SKM-1 treated with dmso at 0.1 percent for 144 hours (cell line): ENCODE data around the gene CYP27B1.

ENCODE experiments used
- DNase-seq: peaks from one replicate; lab custom pipeline; 2025; ENCODE audit not compliant: unreplicated experiment; lab: John Stamatoyannopoulos, UW

Gene CYP27B1

DNA sequence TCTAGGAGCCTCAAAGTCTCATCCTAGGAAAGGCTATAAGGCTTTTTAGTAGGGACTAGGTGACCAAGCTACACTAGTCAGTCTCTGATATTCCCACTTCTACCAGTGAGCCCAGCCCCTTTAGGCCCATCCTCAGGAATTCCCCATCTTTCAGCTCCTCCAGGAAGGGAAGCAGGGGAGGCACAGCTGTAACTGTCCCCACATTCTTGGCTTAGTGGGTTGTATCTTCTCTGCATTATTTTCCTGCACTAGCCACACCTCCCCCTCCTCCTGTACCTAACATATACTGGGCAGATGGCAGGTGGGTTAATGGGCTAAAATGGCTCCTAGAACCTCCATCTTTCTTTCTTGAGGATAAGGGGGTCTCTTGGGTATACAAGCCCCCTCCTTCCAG lies 424 bp upstream of the CYP27B1 start:
- DNase-seq = no peak

DNA sequence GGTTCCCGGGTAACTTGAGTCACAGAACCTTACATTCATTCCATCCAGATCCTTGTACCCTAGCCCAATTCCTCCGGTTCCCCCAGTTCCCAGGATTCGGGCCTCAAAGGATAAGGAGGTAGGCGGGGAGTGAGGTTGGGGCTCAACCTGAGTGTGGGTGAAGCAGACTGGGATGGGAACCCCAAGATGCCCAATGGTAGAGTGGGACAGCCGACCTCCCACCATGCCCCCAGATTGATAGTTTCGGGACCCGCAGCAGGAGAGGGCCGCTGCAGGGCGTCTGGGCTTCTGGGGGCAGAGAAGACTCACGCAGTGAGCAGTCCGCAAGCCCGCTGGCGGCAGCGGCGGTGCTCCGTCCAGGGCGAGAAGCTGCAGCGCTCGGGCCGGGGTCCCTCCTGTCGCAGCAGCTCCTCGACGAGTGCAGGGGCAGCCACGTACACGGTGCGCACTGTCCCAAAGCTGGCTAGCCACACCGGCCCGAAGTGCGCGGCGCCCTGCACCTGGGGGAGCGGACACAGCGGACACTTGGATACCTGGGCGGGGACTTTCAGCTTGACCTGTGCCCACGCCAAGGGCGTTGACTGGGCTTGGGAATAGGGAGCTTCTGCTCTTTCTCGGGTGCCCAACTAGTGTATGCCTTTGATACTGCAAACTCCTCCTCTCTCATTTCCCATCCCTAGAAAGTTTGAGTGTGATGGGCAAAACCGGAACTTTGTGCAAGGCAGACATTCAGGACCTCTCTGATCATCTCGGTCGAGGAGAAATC lies 997 bp downstream of the CYP27B1 start:
- DNase-seq = no peak

DNA sequence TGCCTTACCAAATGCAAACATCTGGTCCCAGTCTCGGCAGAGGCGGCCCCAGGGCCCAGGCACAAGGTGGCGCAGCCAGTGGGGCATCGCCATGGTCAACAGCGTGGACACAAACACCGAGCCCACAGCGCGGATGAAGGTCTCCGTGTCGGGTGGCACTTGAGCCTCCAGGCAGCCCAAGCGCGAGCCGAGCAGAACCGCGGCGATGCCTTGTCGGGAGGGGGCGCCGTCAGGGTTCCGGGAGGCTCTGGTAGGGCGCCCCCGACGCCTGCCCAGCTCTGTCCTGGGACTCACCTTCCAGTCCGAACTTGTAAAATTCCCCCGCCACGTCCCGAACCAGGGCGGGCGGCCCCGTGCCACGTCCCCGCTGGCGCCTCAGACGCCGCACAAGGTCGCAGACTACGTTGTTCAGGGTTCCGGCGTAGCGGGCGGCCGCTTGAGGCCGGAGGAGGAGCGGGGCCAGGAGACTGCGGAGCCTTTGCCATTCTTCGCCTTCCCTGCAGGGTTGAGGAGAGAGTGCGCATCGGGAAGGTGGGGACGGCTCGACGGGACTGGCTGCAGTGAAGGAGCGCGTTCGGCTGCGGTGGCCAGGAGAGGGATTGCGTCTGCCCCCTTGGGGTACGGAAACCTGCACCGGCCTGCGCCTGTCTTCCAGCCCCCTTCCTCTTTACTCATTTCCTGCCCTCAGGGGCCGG lies 1.7 kb downstream of the CYP27B1 start:
- DNase-seq = peak; percentile 26

DNA sequence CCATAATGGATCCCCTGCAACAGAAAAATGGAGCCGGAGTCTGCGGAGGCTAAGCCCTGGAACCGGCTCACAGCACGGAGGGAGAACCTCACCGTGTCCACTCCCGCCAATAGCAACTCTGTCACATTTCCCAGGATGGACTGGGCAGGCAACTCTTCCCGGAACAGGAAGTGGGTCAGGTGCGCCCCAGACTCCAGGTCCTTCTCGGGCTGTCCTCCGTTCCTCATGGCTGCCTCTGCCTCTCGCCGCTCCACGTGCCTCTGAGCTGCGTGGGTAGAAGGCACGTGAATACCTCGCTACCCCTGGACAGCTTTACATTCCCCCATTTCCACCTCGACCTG lies 2.2 kb downstream of the CYP27B1 start:
- no peak for DNase-seq

GRCh38 chr12:57763881-57764661 lies 2.8 kb downstream of the CYP27B1 start:
- DNase-seq = no peak

- no peak for DNase-seq
Measured at GRCh38 chr12:57762463-57762862, 4.4 kb downstream of the CYP27B1 start.

GRCh38 chr12:57761391-57761998 lies 5.4 kb downstream of the CYP27B1 start:
- DNase-seq = no peak

DNA sequence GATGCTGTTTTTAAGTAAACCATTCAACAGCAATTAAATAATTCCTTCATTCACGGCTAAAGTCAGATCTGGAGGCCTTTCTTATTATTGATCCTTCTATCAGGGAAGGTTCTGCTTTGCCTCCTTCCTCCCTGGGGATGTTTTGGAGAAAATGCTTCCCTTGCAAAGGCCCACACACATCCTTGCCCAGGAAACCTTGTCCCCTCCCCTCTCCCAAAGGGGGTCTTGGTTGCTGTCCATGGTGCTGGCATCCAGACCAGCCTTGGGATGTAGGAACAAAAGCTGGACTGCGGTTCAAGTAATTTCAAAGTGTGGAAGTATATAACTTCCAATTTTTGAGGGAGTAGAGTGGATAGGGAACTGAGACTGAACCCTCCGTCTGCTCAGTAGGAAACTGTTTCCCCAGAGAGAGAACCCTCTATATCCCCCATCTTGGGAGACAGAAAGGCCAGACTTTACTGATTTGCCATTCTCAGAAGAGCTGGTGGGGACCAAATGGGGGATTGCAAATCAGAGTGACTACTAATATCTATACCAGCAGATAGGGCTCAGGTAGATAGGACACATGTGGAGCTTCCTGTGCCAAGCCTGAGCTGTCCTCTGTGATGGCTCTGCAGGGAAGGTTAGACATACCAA lies 6.4 kb downstream of the CYP27B1 start:
- DNase-seq = no peak

GRCh38 chr12:57759360-57759980 lies 7.4 kb downstream of the CYP27B1 start:
- DNase-seq = no peak

DNA sequence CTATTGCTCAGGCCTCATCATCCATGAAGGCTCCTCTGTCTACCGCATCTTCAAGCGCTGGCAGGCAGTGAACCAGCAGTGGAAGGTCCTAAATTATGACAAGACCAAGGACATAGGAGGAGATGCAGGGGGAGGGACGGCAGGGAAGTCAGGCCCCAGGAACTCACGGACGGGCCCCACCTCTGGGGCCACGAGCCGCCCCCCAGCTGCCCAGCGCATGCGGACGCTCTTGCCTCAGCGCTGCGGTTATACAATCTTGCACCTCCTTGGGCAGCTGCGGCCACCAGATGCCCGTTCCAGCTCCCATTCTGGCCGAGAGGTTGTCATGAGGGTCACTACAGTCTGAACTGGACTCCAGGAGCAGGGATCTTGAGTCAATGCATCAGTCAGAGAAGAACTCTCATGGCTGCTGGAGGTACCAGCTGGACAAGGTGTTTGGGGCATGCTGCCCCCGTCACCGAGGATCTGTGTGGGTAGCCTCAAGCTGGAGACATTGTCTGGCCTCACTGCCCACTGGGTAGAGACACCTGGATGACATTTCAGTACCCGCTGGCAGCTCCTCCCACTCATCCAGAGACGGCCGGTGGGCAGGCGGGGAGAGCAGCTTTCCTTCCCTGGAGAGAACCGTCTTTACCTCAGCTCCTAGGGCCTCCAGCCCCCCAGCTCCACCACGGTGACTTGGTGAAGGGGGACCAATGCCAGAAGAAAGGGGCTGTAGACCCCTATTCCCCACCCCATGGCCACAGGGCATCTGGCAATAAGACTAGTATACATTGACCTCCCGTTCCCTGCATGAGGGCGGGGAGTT lies 8.1 kb downstream of the CYP27B1 start:
- no peak for DNase-seq

GRCh38 chr12:57757771-57758170 lies 9.1 kb downstream of the CYP27B1 start:
- DNase-seq = no peak

GRCh38 chr12:57756406-57757341 lies 10.2 kb downstream of the CYP27B1 start:
- no peak for DNase-seq

GRCh38 chr12:57755454-57756372 lies 11.2 kb downstream of the CYP27B1 start:
- DNase-seq = no peak

DNA sequence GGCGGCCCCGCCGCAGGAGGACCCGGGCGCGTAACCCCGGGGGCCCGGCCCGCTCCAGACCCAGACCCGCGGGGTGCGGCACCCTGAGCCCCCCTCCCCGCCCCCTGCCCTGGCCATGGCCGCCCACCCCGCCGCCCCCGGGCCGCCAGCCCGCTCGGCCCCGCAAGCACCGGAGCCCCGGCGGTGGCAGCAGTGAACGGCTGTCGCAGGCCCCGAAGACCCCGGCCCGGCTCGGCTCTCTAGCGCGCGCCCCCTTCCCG lies 11.8 kb downstream of the CYP27B1 start:
- no peak for DNase-seq

- no peak for DNase-seq
Measured at GRCh38 chr12:57754411-57755193, 12.3 kb downstream of the CYP27B1 start, which contains the start of gene MARCHF9. MARCHF9 (plus strand) TSS chr12:57755103; CDS start chr12:57755529, 426 bp downstream.

DNA sequence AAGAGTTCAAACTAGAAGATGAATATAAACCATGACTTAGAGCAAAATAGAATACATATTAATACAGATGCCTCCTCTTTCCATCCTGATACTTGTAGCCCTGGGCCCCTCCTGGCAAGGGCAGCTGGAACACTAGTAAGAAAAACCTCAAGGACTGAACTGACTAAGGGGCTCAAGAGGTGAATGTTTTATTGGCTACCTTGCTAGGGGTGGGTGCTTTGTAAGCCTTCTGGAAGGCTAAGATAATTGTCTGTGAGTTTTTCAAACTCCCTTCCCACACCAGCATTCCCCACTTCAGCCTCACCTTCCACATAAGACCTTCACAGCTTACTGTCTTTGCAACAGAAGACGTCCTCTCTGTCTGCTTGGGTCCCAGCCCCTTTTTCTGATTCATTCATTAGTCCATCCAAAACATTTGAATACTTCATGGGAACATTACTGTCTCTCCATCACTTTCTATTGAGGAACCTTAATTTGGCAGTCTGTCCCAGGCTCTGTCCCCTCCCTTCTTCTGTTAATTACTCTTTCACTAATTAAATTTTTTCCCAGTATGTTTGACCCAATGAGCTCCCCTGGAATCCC lies 13.0 kb downstream of the CYP27B1 start:
- DNase-seq = no peak

GRCh38 chr12:57752668-57753000 lies 14.2 kb downstream of the CYP27B1 start:
- no peak for DNase-seq
